SK-N-SH treated with all-trans-retinoic acid at 6 μM for 48 hours (cell line): Measurements from ENCODE around the gene TRMT10A.

ENCODE experiments used
- ATAC-seq: fragments of 200-7000 bp; cut with Tn5 transposase; 3 replicates; pipeline ENCODE4 v1.9.1; 2020; ENCODE audit warnings: mild to moderate bottlenecking, moderate library complexity
- ARNTL ChIP-seq: fragments of 450-650 bp; formaldehyde crosslinking; IDR thresholded peaks from 2 replicates; pipeline ENCODE4 v1.5.0; 2020; ENCODE audit warnings: low read depth, mild to moderate bottlenecking, moderate library complexity, borderline replicate concordance
- BACH2 ChIP-seq: fragments of 250-450 bp; sonication (Bioruptor Pico); IDR thresholded peaks from 2 replicates; pipeline ENCODE4 v1.9.0; 2021; ENCODE audit warnings: mild to moderate bottlenecking, borderline replicate concordance
- CREB5 ChIP-seq: fragments of 250-450 bp; sonication (Bioruptor Pico); IDR thresholded peaks from 2 replicates; pipeline ENCODE4 v1.5.1; 2020; ENCODE audit warnings: low read depth, mild to moderate bottlenecking, moderate library complexity
- CSDC2 ChIP-seq: fragments of 250-450 bp; sonication (Bioruptor Pico); IDR thresholded peaks from 2 replicates; pipeline ENCODE4 v1.5.0; 2020; ENCODE audit warnings: mild to moderate bottlenecking, moderate library complexity
- ESRRG ChIP-seq: fragments of 250-450 bp; sonication (Bioruptor Pico); IDR thresholded peaks from 2 replicates; pipeline ENCODE4 v1.6.1; 2021; ENCODE audit warnings: mild to moderate bottlenecking
- GLIS3 ChIP-seq: fragments of 250-450 bp; sonication (Bioruptor Pico); IDR thresholded peaks from 2 replicates; pipeline ENCODE4 v1.5.0; 2020; ENCODE audit warnings: mild to moderate bottlenecking, moderate library complexity
- ISL1 ChIP-seq: fragments of 250-450 bp; sonication (Bioruptor Pico); IDR thresholded peaks from 2 replicates; pipeline ENCODE4 v2.1.2; 2022; ENCODE audit warnings: mild to moderate bottlenecking, moderate library complexity
- PATZ1 ChIP-seq: fragments of 250-450 bp; sonication (Bioruptor Pico); IDR thresholded peaks from 2 replicates; pipeline ENCODE4 v1.8.0; 2020; ENCODE audit warnings: mild to moderate bottlenecking, moderate library complexity, borderline replicate concordance
- POU6F1 ChIP-seq: fragments of 250-450 bp; sonication (Bioruptor Pico); IDR thresholded peaks from 2 replicates; pipeline ENCODE4 v1.8.0; 2021; ENCODE audit warnings: low read depth, mild to moderate bottlenecking, moderate library complexity, borderline replicate concordance
- PPARA ChIP-seq: fragments of 250-450 bp; sonication (Bioruptor Pico); IDR thresholded peaks from 2 replicates; pipeline ENCODE4 v1.5.0; 2020; ENCODE audit warnings: mild to moderate bottlenecking, borderline replicate concordance
- RARB ChIP-seq: fragments of 250-450 bp; sonication (Bioruptor Pico); IDR thresholded peaks from 2 replicates; pipeline ENCODE4 v1.8.0; 2021; ENCODE audit warnings: mild to moderate bottlenecking, moderate library complexity
- SNAI2 ChIP-seq: fragments of 250-450 bp; sonication (Bioruptor Pico); IDR thresholded peaks from 2 replicates; pipeline ENCODE4 v1.5.0; 2020; ENCODE audit warnings: mild to moderate bottlenecking, moderate library complexity
- TOX ChIP-seq: fragments of 250-450 bp; sonication (Bioruptor Pico); IDR thresholded peaks from 2 replicates; pipeline ENCODE4 v1.8.0; 2021; ENCODE audit warnings: mild to moderate bottlenecking, moderate library complexity, borderline replicate concordance
- TSHZ2 ChIP-seq: fragments of 250-450 bp; sonication (Bioruptor Pico); IDR thresholded peaks from 2 replicates; pipeline ENCODE4 v1.5.0; 2020; ENCODE audit warnings: mild to moderate bottlenecking, moderate library complexity
- ZC3H10 ChIP-seq: fragments of 250-450 bp; sonication (Bioruptor Pico); IDR thresholded peaks from 2 replicates; pipeline ENCODE4 v1.5.1; 2021; ENCODE audit warnings: mild to moderate bottlenecking, moderate library complexity
- ZFP30 ChIP-seq: fragments of 450-650 bp; formaldehyde crosslinking; IDR thresholded peaks from 2 replicates; pipeline ENCODE4 v1.5.0; 2022; ENCODE audit warnings: mild to moderate bottlenecking, moderate library complexity
- ZNF565 ChIP-seq: fragments of 450-650 bp; formaldehyde crosslinking; conservative IDR thresholded peaks from 2 replicates; pipeline ENCODE4 v1.5.0; 2020; ENCODE audit warnings: low read depth, mild to moderate bottlenecking, moderate library complexity
- ZNF70 ChIP-seq: fragments of 450-650 bp; formaldehyde crosslinking; IDR thresholded peaks from 2 replicates; pipeline ENCODE4 v1.5.0; 2020; ENCODE audit warnings: mild to moderate bottlenecking, moderate library complexity
- ZNF8 ChIP-seq: fragments of 450-650 bp; formaldehyde crosslinking; IDR thresholded peaks from 2 replicates; pipeline ENCODE4 v1.5.0; 2020; ENCODE audit warnings: mild to moderate bottlenecking, moderate library complexity

The TRMT10A gene

GRCh38 chr4:99574530-99575324, 10.9 kb upstream of the TRMT10A start, which contains the start of gene MTTP:
MTTP (plus strand) TSS chr4:99574824; CDS start chr4:99574910, 86 bp downstream.
- TF ChIP-seq ZFP30 (CRISPR knock-in tag), result no peak
- TF ChIP-seq ZNF565 (CRISPR knock-in tag), result no peak
- TF ChIP-seq PPARA, result no peak
- no peak for TF ChIP-seq RARB (CRISPR knock-in tag)
- no peak for TF ChIP-seq ZNF70 (CRISPR knock-in tag)
- no peak for TF ChIP-seq CREB5 (CRISPR knock-in tag)
- TF ChIP-seq TOX (CRISPR knock-in tag), result no peak
- TF ChIP-seq ISL1 (CRISPR knock-in tag), result no peak
- TF ChIP-seq ZC3H10 (CRISPR knock-in tag), result no peak
- TF ChIP-seq CSDC2 (CRISPR knock-in tag), result no peak
- TF ChIP-seq GLIS3 (CRISPR knock-in tag), result no peak
- TF ChIP-seq TSHZ2 (CRISPR knock-in tag), result no peak
- TF ChIP-seq PATZ1 (CRISPR knock-in tag), result no peak
- TF ChIP-seq, all 23 proteins: peak for 0
- ATAC-seq, result no peak

- no peak for ATAC-seq
- no peak for TF ChIP-seq SNAI2 (CRISPR knock-in tag)
- no peak for TF ChIP-seq CSDC2 (CRISPR knock-in tag)
- TF ChIP-seq ZNF70 (CRISPR knock-in tag), result no peak
- TF ChIP-seq ZNF8 (CRISPR knock-in tag), result no peak
- TF ChIP-seq TSHZ2 (CRISPR knock-in tag), result no peak
- no peak for TF ChIP-seq BACH2 (CRISPR knock-in tag)
- TF ChIP-seq GLIS3 (CRISPR knock-in tag), result no peak
- no peak for TF ChIP-seq CREB5 (CRISPR knock-in tag)
- TF ChIP-seq TOX (CRISPR knock-in tag), result no peak
- TF ChIP-seq ESRRG, result no peak
- TF ChIP-seq POU6F1 (CRISPR knock-in tag), result no peak
- TF ChIP-seq ARNTL (CRISPR knock-in tag), result no peak
- no peak for TF ChIP-seq ZFP30 (CRISPR knock-in tag)
- no peak for TF ChIP-seq ZNF565 (CRISPR knock-in tag)
- TF ChIP-seq ISL1 (CRISPR knock-in tag), result no peak
- TF ChIP-seq PPARA, result no peak
Measured at GRCh38 chr4:99573735-99574368, 10.0 kb upstream of the TRMT10A start.
